GM21825 (cell line): ENCODE data around the gene TNFRSF1B.
"Not testable (repeated sequence)": the region's sequence is repeated elsewhere in the genome, so short reads cannot be mapped to it uniquely, and the experiment has no call there.

Experiments
- ATAC-seq: cut with Tn5 transposase; IDR thresholded peaks from one replicate; pipeline ENCODE4 v1.9.1; 2021; ENCODE audit warnings: mild to moderate bottlenecking, moderate library complexity; ENCODE audit not compliant: unreplicated experiment

TNFRSF1B gene

GRCh38 chr1:12209495-12209832 lies 42.7 kb downstream of the TNFRSF1B start:
- no peak for ATAC-seq

- no peak for ATAC-seq
These were observed 48.5 kb downstream of the TNFRSF1B start for GRCh38 chr1:12215118-12215961.

DNA sequence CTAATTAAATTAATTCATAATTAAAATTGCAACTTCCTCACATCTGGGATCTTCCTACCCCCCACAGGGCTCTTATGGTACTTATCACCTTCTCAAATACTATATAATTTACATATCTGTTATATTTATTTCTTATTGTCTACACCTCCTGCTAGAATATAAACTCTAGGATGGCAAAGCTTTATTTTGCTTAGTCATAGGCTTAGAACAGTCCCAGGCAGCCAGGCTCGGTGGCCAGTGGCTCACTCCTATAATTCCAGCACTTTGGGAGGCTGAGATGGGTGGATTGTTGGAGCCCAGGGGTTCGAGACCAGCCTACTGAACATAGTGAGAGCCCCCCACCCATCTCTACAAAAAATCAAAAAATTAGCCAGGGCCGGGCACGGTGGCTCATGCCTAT lies 53.0 kb downstream of the TNFRSF1B start:
- ATAC-seq: no peak

GRCh38 chr1:12220890-12221289 lies 54.1 kb downstream of the TNFRSF1B start:
- ATAC-seq: no peak

DNA sequence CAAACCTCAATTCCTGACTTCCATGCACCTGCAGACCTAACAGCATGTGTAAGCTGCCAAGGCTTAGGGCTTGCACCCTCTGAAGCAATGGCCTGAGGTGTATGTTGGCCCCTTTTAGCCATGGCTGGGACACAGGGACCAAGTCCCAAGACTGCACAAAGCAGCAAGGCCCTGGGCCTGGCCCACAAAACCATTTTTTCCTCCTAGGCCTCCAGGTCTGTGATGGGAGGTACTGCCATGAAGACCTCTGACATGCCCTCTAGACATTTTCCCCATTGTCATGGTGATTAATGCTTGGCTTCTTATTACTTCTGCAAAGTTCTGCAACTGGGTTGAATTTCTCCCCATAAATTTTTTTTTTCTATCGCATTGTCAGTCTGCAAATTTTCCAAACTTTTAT lies 55.9 kb downstream of the TNFRSF1B start:
- not testable (repeated sequence) for ATAC-seq

DNA sequence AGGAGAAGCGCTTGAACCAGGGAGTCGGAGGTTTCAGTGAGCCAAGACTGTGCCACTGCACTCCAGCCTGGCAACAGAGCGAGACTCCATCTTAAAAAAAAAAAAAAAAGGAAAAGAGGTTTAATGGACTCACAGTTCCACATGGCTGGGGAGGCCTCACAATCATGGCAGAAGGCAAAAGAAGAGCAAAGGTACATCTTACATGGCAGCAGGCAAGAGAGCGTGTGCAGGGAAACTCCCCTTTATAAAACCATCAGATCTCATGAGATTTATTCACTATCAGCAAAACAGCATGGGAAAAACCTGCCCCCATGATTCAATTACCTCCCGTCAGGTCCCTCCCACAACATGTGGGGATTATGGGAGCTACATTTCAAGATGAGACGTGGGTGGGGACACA lies 57.3 kb downstream of the TNFRSF1B start:
- ATAC-seq: not testable (repeated sequence)

DNA sequence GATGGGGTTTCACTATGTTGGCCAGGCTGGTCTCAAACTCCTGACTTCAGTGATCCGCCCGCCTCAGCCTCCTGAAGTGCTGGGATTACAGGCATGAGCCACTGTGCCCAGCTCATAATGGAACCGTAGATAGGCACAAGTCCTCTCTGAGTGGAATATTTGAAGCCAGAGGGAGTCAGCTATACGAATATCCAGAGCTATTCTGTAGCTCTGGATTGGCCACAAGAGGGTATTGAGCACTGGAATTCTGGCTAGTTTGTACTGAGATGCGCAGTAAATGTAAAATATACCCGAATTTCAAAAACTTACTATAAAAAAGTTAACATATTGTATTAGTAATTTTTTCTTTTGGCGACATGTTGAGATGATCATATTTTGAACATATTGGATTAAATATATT lies 62.2 kb downstream of the TNFRSF1B start:
- ATAC-seq: no peak

DNA sequence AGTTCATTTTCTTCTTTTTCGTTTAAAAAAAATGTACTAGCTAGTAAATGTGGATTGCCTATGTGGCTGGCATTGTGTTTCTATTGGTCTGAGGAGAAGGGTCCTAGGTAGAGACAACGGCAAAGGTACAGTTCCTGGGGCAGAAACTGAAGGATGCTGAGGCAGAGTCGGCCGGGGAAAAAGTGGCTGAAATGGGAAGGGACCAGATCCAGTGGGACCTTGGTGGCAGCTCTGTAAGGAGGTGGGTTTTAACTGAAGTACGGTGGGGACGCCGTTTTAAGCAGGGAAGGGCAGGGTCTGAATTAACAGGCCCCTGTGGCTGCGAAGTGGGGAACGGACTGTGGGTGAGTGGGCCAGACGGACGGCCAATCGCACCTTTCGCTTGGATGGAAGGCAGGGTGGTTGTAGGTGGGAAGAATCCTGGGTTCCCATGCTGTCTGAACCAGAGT lies 62.6 kb downstream of the TNFRSF1B start:
- ATAC-seq: no peak

DNA sequence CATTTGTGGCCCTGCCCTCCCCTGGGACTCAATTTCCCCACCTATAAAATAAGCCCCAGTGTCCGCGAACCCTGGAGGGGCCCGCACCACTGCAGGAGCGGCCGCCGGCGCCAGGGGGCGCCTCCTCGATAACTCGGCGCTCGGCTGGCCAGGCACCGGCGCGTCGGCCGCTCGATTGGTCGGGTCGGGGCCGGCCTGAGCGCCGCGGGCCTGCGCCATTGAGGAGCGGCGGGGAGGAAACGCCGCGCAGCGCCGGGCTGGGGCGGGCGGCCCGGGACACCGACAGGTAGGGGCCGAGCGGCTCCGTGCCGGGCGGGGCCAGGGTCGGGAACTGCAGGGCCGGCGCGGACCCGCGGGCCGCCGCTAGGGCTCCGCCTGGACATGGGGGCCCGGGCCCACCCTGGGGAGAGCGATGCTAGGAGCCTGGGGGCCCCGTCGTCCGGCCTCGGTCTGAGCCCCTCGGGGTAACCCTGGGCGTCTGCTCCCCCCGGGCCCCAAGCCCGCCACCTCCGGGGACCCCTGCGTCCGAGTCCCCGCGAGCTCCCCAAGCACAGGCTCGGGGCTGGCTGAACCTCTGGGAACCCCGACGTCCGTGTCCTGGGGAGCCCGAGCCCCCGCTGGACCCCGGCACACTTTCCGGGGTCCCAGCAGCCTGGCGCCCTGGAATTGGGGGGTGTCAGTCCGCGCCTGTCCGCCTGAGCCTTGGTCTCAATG lies 63.2 kb downstream of the TNFRSF1B start, which contains the start of gene VPS13D:
Gene VPS13D, plus strand, starts transcription at position 196 of the 714 bp plus-strand sequence. CDS start 4,237 bp downstream, outside the sequence.
- peak; percentile 82 for ATAC-seq

- peak; percentile 32 for ATAC-seq
These were observed 63.9 kb downstream of the TNFRSF1B start for GRCh38 chr1:12230549-12231275.

DNA sequence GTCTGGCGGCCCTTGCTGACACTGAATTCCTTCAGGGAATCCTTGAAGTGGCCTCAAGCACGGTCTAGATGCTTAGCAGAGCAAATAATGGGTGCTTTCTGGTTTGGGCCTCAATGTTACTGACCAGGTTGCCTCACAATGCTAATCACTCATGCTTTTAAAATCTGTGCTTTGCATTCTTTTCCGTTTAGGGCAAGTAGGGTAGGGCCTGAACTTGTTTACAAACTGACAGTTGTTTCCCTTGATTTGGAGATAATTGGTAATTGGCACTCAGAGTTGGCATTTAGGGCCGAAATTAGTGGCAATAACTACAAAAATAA lies 64.4 kb downstream of the TNFRSF1B start:
- no peak for ATAC-seq

GRCh38 chr1:12232221-12232620 lies 65.4 kb downstream of the TNFRSF1B start:
- ATAC-seq: no peak

- no peak for ATAC-seq
These were observed 77.3 kb downstream of the TNFRSF1B start for GRCh38 chr1:12244078-12244477.

DNA sequence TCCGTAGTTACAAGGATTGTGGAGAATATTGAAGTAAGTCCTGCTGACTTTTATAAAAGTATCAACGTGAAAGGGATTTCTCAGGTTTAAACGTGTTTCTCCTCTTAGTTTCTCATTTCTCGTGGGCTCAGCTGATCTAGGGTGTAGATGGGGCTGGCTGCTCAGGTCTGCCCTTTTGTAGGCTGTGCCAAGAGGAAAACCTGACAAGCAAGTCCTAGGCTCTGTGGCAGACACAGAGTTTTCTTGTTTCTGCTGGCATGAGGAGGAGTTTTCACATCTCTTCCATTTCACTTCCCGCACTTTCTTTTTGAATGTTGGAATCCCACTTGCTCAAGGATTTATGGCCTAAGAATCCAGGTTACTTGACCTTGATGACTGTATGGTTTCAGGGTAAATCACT lies 77.8 kb downstream of the TNFRSF1B start:
- no peak for ATAC-seq

- ATAC-seq: no peak
These were observed 78.3 kb downstream of the TNFRSF1B start for GRCh38 chr1:12245116-12245515.

DNA sequence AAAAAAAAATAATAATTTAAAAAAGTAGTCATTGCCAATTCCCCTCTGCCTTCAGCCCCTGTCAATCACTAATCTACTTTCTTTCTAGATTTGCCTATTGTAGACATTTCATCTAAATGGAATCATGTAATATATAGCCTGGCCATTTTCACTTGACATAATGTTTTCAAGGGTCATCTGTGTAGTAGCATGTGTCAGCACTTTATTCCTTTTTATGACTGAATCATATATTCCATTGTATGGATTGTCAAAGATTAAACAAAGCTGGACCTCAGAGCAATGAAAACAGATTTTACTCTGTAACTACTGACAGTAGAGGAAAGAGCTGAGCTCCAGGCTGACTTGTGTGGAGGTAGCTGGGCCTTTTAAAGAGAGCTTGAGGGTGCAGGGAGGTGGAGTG lies 78.9 kb downstream of the TNFRSF1B start:
- no peak for ATAC-seq

- no peak for ATAC-seq
These were observed 79.8 kb downstream of the TNFRSF1B start for GRCh38 chr1:12246584-12246983.

GRCh38 chr1:12249181-12249580 lies 82.4 kb downstream of the TNFRSF1B start:
- no peak for ATAC-seq

DNA sequence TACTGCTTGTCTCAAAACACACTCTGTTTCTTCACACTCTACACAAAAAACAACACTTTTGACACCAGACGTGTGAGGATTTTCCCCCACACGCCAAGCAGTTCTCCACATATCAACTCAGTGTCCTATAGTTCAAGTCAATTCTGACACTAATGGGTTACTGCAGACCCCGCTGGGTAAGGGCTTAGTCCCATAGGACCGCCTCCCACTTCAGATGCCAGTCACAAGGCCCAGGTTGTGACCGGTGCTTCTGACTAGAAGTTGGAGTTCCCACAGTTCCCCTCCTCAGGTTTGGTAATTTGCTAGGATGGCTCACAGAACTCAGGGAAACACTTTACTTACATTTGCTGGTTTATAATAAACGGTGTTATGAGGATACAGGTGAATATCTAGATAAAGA lies 83.0 kb downstream of the TNFRSF1B start:
- no peak for ATAC-seq

GRCh38 chr1:12251442-12251841 lies 84.7 kb downstream of the TNFRSF1B start:
- no peak for ATAC-seq

DNA sequence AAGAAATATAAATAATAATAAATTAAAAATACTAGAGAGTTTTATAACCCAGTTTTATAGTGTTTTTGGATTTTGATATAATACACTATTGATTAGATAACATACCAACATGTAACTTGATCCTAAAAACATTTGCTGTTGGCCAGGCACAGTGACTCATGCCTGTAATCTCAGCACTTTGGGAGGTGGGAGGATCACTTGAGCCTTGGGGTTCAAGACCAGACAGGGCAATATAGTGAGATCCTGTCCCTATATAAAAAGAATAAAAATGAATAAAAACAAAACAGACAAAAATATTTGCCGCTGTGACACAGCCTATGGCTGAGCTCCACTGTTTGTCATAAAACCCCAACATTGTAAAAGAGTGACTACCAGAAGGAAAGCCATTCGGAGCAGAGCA lies 89.1 kb downstream of the TNFRSF1B start:
- ATAC-seq: no peak

DNA sequence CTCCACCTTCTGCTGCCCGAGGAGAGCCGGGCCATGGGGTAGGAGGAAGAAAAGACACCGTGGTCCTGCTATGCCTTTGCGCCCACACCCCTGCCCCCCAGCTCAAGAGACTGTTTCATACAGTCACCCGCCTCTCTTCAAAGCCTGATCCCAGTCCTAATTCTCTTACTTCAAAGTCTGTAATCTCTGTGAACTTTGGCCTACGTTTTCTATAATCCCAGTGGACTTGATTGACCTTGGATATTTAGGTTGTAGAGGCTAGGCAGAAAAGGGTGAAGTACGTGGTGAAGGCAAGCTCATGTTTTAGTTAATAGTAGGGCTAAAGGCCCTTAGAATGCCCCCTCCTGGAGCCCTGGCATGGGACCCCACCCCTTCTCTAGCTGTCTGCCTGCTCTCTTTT lies 91.5 kb downstream of the TNFRSF1B start:
- no peak for ATAC-seq
